Thoracic aorta (tissue), 2 donors: Measurements from ENCODE around the gene H2BK1. TPM values are rescaled to one million over a fixed set of nuclear protein-coding genes. Genes with fewer than 3 reads are reported as not detected.

ENCODE experiments used
- ATAC-seq: fragments of 150-250 bp; one replicate; pipeline ENCODE4 v1.8.0; 2017; ENCODE audit warnings: low read depth; ENCODE audit not compliant: insufficient number of reproducible peaks, low FRiP score
- DNase-seq: peaks from one replicate; pipeline ENCODE4 v3.0.0-alpha.2; 2020; ENCODE audit warnings: low spot score
- H3K27ac ChIP-seq, 2 donors: fragments of 200-600 bp; sonication (generic); 1 replicate in 1 of 2; 2 replicates in 1 of 2; pipeline ENCODE4 v1.5.1; 2016; ENCODE audit warnings: mild to moderate bottlenecking in 2 of 2, moderate library complexity in 2 of 2
- H3K27me3 ChIP-seq: fragments of 200-600 bp; sonication (generic); replicated peaks from 2 replicates; pipeline ENCODE4 v1.6.0; 2016; ENCODE audit warnings: mild to moderate bottlenecking; ENCODE audit not compliant: insufficient read depth
- H3K36me3 ChIP-seq: fragments of 200-600 bp; sonication (generic); one replicate; pipeline ENCODE4 v1.5.1; 2016
- H3K4me1 ChIP-seq, 2 donors: fragments of 200-600 bp; sonication (generic); 1 replicate in 1 of 2; 2 replicates in 1 of 2; pipeline versions ENCODE4 v1.5.1 to v1.6.0; 2016; ENCODE audit warnings: low read depth in 2 of 2, mild to moderate bottlenecking in 1 of 2; ENCODE audit not compliant: control insufficient read depth in 1 of 2
- H3K4me3 ChIP-seq: fragments of 200-600 bp; sonication (generic); 2 replicates; pipeline ENCODE4 v1.5.1; 2016; ENCODE audit warnings: mild to moderate bottlenecking
- H3K9me3 ChIP-seq: fragments of 200-600 bp; sonication (generic); 2 replicates; pipeline ENCODE4 v1.5.1; 2016
- total RNA-seq, 2 donors: library from RNA; depleted of rRNA; stranded (reverse); fragments of >200 nt; gene quantifications; one replicate each; pipeline versions ENCODE4 v1.1.0 to v1.2.3, GENCODE V29; 2016
- TF ChIP-seq, protein P1 (sequence below): fragments of 200-600 bp; sonication (generic); IDR thresholded peaks from one replicate; pipeline ENCODE4 v1.5.1; 2019; ENCODE audit warnings: antibody characterized with exemption

Gene H2BK1
- total RNA-seq, 2 donors from 2014 or later, result not detected

- Histone ChIP-seq H3K27ac (no peak overlapping the region), H3K4me1 (no peaks in the 10 kb centered on the region), H3K9me3 (no peaks in the 10 kb centered on the region), H3K4me3 (no peak overlapping the region), H3K27me3 (no peaks in the 10 kb centered on the region), H3K36me3 (peaks cover 38% of the 10 kb centered on the region)
- DNase-seq, result no peak
- no peak for ATAC-seq
- TF ChIP-seq, protein P1, sequence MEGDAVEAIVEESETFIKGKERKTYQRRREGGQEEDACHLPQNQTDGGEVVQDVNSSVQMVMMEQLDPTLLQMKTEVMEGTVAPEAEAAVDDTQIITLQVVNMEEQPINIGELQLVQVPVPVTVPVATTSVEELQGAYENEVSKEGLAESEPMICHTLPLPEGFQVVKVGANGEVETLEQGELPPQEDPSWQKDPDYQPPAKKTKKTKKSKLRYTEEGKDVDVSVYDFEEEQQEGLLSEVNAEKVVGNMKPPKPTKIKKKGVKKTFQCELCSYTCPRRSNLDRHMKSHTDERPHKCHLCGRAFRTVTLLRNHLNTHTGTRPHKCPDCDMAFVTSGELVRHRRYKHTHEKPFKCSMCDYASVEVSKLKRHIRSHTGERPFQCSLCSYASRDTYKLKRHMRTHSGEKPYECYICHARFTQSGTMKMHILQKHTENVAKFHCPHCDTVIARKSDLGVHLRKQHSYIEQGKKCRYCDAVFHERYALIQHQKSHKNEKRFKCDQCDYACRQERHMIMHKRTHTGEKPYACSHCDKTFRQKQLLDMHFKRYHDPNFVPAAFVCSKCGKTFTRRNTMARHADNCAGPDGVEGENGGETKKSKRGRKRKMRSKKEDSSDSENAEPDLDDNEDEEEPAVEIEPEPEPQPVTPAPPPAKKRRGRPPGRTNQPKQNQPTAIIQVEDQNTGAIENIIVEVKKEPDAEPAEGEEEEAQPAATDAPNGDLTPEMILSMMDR, result no peak
These were observed 2.3 kb upstream of the H2BK1 start for GRCh38 chr7:151212626-151213025.

- Histone ChIP-seq H3K27me3 (no peaks in the 10 kb centered on the region), H3K4me3 (no peak overlapping the region), H3K36me3 (peaks cover 33% of the 10 kb centered on the region), H3K4me1 (no peaks in the 10 kb centered on the region), H3K27ac (no peak overlapping the region), H3K9me3 (no peaks in the 10 kb centered on the region)
- no peak for DNase-seq
- ATAC-seq, result no peak
- TF ChIP-seq, protein P1, result no peak
These were observed 976 bp upstream of the H2BK1 start for GRCh38 chr7:151211155-151211772.

GRCh38 chr7:151209588-151209987 lies 700 bp downstream of the H2BK1 start:
- Histone ChIP-seq H3K27me3 (no peaks in the 10 kb centered on the region), H3K4me3 (no peak overlapping the region), H3K36me3 (peaks cover 18% of the 10 kb centered on the region), H3K4me1 (no peaks in the 10 kb centered on the region), H3K9me3 (no peaks in the 10 kb centered on the region), H3K27ac (no peak overlapping the region)
- ATAC-seq (no peak), DNase-seq (no peak)
- TF ChIP-seq, protein P1, result no peak

DNA sequence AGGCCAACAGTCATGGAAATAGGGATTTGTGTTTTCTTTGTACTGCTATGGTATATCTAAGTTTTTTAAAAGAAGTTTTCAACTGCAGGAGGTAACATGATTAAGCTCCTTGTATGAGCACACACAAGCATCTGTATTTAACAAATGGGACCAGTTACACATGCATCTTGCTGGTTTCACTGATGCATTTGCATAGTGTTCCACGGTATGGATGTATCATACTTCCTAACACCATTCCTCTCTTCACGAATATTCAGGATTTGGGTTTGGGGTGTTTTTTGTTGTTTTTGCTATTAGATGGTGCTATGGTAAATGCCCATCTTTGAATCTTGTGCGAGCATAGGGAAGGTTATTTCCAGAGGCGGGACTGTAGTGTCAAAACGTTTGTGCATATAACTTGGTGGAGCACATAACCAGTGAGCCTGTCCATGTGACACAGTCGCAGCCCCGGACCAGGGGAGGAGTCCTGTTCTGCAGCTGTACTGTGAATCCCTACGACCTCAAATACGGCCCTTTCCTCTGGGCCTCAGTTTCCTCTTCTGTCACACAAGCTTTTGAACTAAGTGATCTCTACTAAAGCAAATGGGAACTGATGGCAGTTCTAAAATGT lies 1.9 kb downstream of the H2BK1 start:
- no peaks in the 10 kb centered on the region for H3K4me1 ChIP-seq
- peaks cover 6% of the 10 kb centered on the region for H3K36me3 ChIP-seq
- no peaks in the 10 kb centered on the region for H3K27me3 ChIP-seq
- H3K9me3 ChIP-seq, result no peaks in the 10 kb centered on the region
- DNase-seq (no peak), ATAC-seq (no peak)
- no peak overlapping the region for H3K27ac ChIP-seq
- TF ChIP-seq, protein P1, result no peak
- H3K4me3 ChIP-seq, result no peak overlapping the region

DNA sequence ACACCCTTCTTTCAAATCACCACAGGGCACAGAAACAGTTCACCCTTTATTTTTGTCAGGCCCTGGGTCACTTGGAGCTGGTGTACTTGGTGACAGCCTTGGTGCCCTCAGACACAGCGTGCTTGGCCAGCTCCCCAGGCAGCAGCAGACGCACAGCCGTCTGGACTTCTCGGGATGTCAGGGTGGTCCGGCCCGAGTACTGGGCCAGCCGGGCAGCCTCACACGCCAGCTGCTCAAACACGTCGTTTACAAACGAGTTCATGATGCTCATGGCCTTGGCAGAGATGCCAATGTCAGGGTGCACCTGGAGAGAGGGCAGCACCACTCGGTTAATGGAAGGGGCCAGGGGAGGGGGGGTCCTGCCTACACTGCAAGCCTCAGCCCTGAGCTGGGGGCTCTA lies 2.5 kb downstream of the H2BK1 start:
- Histone ChIP-seq H3K4me1 (no peaks in the 10 kb centered on the region), H3K9me3 (no peaks in the 10 kb centered on the region), H3K36me3 (peaks cover under 1% of the 10 kb centered on the region), H3K4me3 (no peak overlapping the region), H3K27ac (no peak overlapping the region), H3K27me3 (no peaks in the 10 kb centered on the region)
- ATAC-seq (no peak), DNase-seq (no peak)
- TF ChIP-seq, protein P1, result no peak
